ENCODE data around the gene CRX.
"Not testable (repeated sequence)": the region's sequence is repeated elsewhere in the genome, so short reads cannot be mapped to it uniquely, and the experiment has no call there.

CRX gene

GRCh38 chr19:47821460-47822020, at the start of gene CRX:
Gene CRX (plus strand): TSS chr19:47821937. CDS start chr19:47834444, 12,507 bp downstream.
- DNase-seq (ENCODE audit: low read depth, low spot score), result no peak

DNA sequence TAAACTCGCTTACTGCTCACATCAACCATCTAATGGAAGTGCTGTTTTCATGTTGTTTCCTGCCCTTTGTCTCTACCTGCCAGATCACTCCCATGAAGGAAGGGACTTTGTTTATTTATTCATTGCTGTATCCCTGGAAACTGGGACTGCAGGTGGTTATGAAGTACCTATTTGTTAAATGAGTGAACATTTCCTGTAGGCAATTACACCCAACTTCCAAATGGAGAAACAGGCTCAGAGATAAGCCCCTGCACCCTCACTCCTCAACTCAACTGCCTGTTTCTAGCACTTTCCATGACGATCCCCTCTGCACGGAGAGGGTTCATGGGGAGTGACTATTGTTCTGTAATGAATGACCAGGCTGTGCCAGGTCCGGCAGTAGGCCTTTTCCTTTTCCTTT, 45.2 kb upstream of the CRX start:
- DNase-seq (ENCODE audit: low read depth, low spot score), result peak; percentile 28

GRCh38 chr19:47777245-47778048, 44.3 kb upstream of the CRX start:
- not testable (repeated sequence) for DNase-seq (ENCODE audit: low read depth, low spot score)

GRCh38 chr19:47778049-47778953, 43.4 kb upstream of the CRX start, which contains the start of gene SELENOW:
Gene SELENOW (plus strand): TSS chr19:47778703. CDS start chr19:47778786, 83 bp downstream.
- DNase-seq (ENCODE audit: low read depth, low spot score), result peak; percentile 68

DNA sequence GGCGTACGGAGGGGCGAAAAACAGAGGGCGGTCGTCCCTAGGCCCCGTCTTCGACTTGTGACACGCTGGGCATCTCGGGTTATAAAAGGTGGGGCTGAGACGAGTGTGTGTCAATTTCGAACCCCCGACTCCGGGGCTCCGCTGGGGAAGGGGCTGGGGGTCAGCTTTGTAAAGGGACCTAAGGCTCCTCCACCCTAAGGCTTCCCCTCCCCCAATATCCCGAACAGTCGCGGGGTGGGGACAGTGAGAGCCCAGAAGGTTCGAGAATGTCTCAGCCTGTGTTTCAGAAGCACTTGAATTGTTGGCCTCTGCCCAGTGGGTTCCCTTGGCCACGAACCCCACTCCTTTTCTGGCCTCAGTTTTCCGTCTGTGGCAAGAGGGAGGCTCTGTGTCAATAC, 42.8 kb upstream of the CRX start:
- DNase-seq (ENCODE audit: low read depth, low spot score), result no peak

GRCh38 chr19:47779524-47780214, 42.1 kb upstream of the CRX start:
- no peak for DNase-seq (ENCODE audit: low read depth, low spot score)

- DNase-seq (ENCODE audit: low read depth, low spot score), result no peak
Measured at GRCh38 chr19:47780215-47780551, 41.6 kb upstream of the CRX start.

- DNase-seq (ENCODE audit: low read depth, low spot score), result no peak
Measured at GRCh38 chr19:47781590-47782262, 40.0 kb upstream of the CRX start.

- DNase-seq (ENCODE audit: low read depth, low spot score), result no peak
Measured at GRCh38 chr19:47786566-47786965, 35.2 kb upstream of the CRX start.

DNA sequence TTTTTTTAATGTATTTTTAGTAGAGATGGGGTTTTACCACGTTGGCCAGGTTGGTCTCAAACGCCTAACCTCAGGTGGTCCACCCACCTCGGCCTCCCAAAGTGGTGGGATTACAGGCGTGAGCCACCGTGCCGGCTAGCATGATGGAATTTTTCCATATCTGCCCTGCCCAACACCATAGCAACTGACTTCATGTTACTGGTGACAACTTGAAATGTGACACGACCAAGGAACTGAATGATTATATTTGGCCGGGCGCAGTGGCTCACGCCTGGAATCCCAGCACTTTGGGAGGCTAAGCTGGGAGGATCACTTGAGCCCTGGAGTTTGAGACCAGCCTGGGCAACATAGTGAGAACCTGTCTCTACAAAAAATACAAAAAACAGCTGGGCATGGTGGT, 34.4 kb upstream of the CRX start:
- DNase-seq (ENCODE audit: low read depth, low spot score), result not testable (repeated sequence)

DNA sequence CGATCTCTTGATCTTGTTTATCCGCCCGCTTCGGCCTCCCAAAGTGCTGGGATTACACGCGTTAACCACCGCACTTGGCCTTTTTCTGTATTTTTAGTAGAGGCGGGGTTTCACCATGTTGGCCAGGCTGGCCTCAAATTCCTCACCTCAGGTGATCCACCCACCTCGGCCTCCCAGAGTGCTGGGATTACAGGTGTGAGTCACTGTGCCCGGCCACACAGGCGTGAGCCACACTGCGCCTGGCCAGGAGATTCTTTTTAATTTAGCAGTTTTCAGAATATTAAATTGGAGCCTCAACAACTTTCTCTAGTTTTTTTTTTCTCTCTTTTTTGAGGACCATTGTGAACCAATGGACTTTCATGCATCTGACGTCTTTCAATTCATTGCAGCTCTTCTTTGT, 31.9 kb upstream of the CRX start:
- DNase-seq (ENCODE audit: low read depth, low spot score), result not testable (repeated sequence)

DNA sequence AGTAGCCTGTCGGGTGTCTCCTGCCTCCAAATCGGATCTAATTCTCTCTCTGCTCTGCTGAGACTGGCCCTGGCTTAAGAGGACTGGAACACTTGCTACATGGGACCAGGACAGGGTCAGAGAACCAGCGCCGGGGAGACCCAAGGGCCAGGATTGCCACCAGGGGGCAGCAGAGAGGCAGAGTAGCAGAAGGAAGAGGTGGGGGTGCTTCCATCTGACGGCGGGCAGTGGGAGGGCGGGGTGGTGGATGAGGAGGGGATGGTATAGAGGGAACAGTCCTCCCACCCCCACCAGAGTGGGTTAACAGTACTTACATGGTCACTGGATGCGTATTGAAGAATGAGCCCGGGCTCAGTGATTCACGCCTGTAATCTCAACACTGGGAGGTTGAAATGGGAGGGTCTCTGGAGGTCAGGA, 31.3 kb upstream of the CRX start:
- DNase-seq (ENCODE audit: low read depth, low spot score), result peak; percentile 92

GRCh38 chr19:47792616-47793015, 29.1 kb upstream of the CRX start:
- no peak for DNase-seq (ENCODE audit: low read depth, low spot score)

DNA sequence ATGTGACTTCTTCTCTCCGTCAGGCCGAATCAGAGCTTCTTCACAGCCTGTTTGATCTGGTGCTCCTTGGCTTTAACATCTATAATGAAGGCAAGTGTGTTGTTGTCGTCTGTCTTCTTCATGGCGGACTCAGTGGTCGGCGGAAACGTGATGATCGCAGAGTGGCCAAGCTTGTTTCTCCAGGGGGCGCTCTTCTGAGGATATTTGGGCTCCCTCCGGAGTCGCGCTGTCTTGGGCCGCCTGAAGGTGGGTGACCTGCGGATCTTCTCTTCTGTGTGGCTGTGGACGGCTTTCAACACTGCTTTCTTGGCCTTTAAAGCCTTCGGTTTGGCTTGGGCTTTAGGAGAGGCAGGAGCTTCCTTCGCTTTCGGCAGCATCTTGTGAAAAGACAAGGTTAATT, 27.2 kb upstream of the CRX start:
- no peak for DNase-seq (ENCODE audit: low read depth, low spot score)

- DNase-seq (ENCODE audit: low read depth, low spot score), result no peak
Measured at GRCh38 chr19:47796785-47797184, 25.0 kb upstream of the CRX start.

DNA sequence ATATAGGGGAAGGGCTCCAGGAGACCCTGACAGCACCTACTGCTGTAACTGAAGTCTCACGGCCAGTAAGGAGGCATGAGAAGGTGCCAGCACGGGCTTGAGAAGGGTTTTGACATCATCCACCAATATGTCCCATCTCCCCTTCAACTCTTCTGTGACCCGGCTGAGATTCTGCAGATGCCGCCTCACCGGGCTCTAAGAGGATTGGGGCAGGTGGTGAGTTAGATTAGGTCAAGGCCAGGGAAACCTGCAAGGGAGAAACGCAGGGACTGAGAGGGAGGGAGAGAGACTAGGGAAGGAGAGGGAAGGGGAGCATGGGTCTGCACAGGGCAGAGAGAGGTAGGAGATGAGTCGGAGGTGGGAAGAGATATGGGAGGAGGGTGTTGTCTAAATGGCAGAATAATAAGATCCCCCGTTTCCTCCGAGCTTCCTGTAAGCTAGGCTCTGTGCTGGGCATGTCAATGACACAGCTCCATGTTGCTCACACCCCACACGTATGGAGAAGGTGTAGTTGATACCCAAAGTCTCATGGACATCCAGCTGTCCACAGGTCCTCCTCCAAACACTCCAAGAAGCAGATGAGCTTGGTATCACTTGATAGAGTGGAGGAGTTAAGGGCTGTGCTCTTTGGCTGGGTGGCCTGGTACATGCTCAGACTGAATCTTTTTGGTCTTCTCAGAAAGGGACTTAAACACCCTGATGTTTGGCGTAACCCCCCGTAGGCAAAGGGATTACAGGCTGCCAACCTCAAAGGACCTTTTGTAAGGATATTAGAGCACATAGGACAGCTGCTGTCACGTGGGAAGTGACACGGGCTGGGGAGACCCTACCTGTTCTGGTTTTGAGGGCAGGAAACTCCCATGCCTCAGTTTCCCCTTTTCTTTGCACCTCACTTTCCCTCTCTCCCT, 23.5 kb upstream of the CRX start:
- DNase-seq (ENCODE audit: low read depth, low spot score), result no peak

DNA sequence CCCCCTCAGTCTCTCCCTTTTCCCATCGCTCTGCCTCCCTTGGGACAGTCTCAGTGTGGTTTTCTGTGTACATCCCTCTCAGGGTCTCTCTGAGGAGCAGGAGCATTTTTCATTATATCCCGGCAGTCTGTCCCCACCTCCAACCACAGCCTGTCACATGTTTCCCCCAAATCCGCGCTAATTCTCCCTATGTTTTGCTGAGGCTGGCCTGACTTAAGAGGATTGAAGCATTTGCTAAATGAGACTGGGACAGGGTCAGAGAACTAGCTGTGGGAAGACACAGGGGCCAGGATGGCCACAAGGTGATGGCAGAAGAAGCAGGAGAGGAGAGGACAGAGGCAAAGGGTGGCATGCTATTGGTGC, 22.9 kb upstream of the CRX start:
- no peak for DNase-seq (ENCODE audit: low read depth, low spot score)

GRCh38 chr19:47801270-47801669, 20.5 kb upstream of the CRX start:
- no peak for DNase-seq (ENCODE audit: low read depth, low spot score)

GRCh38 chr19:47802521-47803043, 19.2 kb upstream of the CRX start:
- DNase-seq (ENCODE audit: low read depth, low spot score), result no peak

DNA sequence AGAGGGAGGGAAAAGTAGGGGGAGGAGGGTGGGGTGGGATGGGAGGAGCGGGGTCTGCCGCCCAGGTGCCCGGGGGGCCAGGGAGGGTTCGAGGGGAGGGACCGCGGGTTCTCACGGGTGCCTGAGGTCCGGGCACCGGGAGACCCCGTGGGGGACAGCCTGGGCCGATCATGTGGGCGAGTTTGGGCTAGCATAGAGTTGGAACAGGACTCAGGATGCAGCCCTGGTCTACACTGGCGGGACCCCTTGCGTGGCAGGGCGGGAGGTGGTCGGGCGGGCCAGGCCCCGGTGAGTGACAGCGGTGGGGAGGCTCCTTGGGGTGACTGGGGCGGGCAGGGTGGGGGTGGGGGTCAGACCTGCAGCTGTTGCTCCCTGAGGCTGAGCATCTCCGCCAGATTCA, 18.6 kb upstream of the CRX start:
- DNase-seq (ENCODE audit: low read depth, low spot score), result not testable (repeated sequence)
